T-helper 2 cell treated with Interferon-gamma antibody and Interleukin-4, amounts not matched to agents 100 ng/mL and 5 ng/mL, for 36 hours (primary cell): ENCODE measurements around the gene FOXN3. TPM values are rescaled to one million over a fixed set of nuclear protein-coding genes. Genes with fewer than 3 reads are reported as not detected.

Source experiments
- intact Hi-C: fragments of 100-400 bp; cut with micrococcal nuclease; formaldehyde crosslinking; loops from one replicate; pipeline ENCODE4 v1.15.1; 2023
- total RNA-seq: library from RNA; stranded (reverse); gene quantifications from 2 replicates; pipeline ENCODE4 v1.2.3, GENCODE V29; 2022

FOXN3 gene
- total RNA-seq, 1 donor from 2014 or later: 109 TPM

DNA sequence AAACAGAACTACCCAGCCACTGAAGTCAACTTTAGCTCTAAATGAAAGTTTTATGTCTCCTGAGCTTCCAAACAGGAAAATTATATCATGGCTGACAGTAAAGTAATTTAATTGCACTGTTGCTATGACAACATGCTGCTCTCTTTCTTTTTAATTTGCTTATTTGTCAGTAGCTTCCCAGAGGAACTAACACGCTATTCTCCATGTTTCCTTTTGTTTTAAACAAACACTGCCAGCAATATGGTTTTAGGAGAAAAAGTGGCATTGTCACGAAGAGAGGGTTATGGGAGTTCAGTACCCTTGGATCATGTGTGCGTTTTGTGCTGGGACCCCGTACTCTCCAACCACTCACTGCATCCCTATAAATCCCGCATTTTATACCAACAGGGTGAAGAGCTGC lies 1.9 kb downstream of the FOXN3 start:
- intact Hi-C loops: loop anchor here (5.0 kb wide), 3 partner anchors 133 to 502 kb away; no protein-coding TSS in a partner anchor

DNA sequence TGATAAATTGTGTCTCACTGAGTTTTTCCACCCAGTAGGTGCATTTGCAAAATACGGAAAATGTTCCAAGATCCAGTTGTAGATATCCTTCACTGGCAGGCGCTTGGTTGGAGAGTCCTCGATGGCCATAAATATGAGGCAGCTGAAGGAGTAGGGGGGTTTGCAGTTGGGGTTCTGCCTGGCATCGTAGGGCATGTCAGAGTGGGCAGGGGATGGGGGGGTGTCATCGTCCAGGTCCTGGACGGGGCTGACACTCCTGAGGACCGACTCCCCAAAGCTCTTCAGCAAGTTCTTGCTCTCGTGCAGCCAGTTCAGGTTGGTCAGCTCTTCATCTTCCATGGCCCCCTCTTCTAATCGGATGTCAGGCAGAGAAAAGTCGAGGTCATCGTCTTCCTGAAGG lies 5.1 kb downstream of the FOXN3 start:
- intact Hi-C loops: no loop called here

DNA sequence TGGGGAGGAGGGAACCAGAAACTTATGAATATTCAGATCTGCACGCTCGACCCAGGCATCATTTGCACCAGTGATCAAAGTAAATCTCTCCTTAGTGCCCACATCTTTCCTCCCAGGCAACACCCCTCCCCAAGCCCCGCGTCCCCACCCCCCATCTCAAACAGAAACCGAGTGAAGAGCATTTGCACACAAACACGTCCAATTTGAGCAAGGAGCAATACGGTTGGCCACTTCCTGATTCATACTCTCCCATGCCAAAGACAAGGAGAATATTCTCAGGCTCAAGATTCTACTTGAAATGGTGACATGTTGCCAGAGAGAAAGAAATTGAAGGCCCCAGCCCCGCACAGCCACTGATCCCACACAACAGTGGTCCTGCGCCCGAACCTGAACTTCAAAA lies 7.1 kb downstream of the FOXN3 start:
- intact Hi-C loops: no loop called here

DNA sequence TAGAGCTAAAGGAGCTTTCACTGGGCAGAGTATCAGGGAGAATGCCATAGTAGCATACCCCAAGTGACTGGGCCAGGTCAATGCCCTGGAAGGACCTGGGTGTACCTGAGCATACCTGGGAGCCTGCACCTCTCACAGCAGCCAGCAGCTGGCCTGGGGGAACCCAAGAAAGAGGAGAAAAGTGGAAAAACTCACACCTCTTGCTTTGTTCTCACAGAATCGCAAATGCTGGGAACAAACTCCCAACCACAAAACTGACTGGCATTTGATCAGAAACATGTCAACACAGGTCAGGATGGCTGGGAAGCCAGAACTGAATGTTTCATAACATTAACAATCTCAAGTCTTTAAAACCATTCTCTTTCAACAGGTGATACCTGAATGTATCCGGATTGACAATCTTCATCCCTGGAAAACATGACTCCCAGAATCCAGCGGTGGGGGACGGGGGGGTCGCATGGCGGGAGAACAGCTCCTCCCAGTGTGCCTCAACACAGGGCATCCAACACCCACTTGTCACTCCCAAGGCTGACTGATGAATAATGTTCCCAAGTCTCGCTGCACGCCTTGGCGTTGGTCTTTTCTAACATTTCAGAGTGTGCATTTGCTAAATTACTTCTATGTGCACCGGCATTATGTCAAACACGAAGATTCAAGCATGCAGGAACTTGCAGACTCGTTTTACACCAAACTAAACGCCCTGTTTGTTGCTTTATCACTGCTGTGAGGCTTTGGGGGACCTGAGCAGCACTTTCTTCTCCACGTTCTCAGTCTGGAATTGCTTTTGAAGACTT lies 7.9 kb downstream of the FOXN3 start:
- intact Hi-C loops: no loop called here

DNA sequence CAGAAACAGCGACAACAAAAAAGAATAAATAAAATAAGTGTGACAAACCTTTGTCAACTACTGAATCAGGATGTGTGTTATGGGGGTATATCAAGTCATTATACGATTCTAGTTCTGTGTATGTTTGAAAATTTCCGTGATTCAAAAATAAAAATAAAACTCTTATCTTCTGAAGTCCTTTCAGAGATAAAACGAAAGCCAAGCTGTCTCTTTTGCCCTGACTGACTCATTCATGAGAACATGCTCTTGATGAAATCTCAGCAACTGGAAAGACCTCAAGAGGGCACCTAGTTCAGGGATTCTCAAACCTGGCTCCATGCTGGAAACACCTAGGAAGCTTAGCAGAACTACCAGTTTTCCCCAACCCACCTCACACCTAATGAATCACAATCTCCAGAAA lies 9.2 kb downstream of the FOXN3 start:
- intact Hi-C loops: no loop called here

DNA sequence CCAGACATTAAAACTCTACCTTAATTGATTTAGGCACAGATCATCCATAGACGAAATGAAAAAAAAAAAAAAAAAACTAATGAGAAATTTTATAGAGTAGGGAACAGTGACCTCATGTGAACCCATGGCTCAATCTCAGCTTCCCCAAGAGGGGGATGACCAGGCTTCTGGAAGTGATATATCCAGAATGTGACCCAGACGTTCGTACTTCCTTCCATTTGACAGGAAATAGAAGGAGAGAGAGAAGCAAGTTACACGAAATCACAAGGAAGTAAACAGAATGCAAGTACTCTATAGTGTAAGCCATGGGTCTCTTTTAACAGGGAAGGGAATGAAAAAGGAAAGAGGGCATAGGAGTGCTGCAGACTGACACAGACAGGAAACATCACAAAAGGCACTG lies 10.1 kb downstream of the FOXN3 start:
- intact Hi-C loops: no loop called here

DNA sequence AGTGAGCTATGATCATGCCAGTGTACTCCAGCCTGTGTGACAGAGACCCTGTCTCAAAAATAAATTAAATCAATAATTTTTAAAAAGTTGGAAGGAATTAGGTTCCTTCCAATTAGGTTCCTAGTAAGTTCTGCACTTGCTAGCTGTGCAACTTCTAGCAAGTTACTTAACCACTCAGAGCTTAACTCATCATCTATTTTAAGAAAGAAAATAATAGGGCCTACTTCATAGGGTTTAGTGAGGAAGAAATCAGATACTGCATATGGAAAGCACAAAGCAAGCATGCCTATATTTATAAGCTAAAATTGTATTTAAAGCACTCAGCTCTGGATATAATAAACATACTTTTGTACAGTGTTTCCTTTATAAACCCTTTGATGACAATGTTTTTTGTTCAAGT lies 10.7 kb downstream of the FOXN3 start:
- intact Hi-C loops: no loop called here

DNA sequence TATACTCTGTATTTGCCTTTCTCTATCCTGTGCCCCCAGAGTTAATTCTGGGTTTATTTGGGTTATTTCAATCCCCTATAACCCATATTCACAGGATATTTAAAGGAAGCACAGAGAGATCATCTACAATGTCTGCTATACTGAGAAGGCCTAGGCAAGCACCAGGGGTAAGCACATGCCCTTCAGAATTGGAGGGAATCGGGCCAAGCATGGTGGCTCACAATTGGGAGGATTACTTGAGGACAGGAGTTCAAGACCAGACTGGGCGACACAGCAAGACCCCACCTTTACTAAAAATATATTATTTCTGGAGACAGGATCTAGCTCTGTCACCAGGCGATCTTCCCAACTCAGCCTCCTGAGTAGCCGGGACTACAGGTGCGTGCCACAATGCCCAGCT lies 11.3 kb downstream of the FOXN3 start:
- intact Hi-C loops: no loop called here

DNA sequence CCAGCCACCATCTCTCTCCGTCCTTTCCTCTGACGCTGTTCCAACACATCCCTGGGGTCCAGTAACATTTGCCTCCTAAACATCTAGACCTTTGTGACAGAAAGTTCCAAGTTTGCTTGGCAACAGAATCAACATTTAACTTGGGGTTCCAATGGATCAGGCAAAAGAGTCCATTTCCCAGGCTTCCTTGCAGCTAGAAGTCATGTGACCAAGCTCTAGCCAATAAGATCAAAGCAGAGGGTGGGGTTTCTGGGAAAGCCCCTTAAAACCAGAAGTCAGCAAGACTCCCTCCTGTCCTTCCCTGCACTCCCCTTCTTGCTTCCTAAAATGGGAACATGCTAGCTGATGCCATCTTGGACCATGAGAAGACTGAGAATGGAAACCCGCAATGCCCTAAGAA lies 14.7 kb downstream of the FOXN3 start:
- intact Hi-C loops: no loop called here

DNA sequence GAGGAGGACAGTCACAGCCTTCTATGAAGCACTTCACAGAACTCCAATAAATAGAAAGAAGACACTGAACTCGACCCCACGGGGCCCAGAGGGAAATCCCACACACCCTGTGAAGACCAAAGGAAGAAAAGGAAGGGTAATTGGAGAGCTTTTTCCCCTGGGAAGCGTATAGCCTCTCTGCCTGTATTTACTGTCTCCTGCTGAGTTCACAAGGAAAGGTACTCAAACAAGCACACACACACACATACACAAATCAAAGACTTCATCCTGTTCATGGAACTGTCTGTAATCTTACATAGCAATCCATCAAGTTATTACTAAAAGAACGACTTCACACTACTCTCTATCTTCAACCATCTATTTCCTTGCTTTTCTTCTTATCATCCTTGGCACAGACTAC lies 15.3 kb downstream of the FOXN3 start:
- intact Hi-C loops: no loop called here

DNA sequence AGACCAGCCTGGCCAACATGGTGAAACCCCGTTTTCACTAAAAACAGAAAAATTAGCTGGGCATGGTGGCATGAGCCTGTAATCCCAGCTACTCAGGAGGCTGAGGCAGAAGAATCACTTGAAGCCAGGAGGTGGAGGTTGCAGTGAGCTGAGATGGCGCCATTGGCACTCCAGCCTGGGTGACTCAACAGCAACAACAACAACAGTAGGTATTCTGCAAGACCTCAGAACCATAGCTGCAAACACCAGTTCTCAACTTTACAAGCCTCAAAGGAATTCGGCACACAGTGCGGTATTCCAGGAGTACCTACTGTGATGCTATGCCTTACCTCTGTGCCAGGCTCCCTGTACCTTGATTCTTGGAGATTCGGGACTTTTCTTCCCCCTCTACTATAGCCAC lies 15.8 kb downstream of the FOXN3 start:
- intact Hi-C loops: no loop called here

DNA sequence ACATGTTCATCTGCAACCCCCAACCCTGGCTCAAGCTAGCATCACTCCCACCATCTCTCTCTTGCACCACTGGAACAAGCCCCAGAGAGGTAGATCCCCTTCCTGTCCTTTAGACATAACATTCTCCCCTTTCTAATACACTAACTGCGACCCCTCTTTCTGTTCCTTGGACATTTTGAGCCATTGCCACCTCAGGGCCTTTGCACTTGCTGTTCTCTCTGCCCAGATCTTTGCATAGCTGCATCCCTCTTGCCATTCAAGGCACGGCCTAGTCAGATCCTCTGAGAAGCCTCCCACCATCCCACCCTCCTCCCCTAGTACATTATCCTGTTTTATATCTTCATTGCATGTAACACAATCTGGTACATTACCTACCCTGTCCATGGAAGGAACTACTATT lies 16.5 kb downstream of the FOXN3 start:
- intact Hi-C loops: no loop called here

DNA sequence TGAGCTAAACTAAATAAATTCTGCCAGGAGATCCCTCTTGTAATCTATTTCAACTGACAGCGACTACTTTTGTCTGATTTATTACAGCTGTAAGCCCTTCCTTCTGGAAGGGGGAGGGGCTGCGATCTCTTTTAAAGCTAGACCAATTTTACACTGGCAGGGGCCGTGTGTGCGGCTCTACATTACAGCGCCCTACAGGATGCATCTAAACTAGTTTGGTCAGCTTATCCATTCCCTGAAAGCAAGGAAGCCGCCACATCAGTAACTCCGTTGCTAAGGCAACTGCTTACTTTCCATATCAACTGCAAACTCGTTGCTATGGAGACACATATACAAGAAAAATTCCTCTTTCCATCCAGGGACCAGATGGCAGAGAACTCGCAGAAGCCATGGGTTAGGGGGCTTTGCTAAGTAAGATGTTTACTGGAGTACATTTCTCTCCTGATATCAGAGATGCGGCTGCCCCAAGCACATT lies 17.4 kb downstream of the FOXN3 start:
- intact Hi-C loops: no loop called here

DNA sequence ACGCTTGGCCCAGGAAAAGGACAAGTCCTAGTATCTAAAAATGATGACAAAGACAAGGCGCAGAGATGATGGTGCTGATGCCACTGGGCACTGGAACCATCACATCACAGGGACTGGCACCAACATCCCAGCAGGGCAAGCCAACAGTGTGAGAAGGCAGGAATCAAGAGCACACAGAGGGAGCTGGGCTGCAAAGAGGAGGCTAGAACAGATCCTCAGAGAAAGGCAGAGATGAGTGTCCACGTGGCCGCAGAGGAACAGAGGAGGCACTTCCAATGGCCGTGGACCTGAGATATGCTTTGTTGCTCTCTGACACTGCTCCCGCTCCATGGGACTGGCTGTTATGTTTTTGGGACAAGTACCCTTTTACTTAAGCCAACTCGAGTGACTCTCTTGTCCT lies 17.9 kb downstream of the FOXN3 start:
- intact Hi-C loops: no loop called here

DNA sequence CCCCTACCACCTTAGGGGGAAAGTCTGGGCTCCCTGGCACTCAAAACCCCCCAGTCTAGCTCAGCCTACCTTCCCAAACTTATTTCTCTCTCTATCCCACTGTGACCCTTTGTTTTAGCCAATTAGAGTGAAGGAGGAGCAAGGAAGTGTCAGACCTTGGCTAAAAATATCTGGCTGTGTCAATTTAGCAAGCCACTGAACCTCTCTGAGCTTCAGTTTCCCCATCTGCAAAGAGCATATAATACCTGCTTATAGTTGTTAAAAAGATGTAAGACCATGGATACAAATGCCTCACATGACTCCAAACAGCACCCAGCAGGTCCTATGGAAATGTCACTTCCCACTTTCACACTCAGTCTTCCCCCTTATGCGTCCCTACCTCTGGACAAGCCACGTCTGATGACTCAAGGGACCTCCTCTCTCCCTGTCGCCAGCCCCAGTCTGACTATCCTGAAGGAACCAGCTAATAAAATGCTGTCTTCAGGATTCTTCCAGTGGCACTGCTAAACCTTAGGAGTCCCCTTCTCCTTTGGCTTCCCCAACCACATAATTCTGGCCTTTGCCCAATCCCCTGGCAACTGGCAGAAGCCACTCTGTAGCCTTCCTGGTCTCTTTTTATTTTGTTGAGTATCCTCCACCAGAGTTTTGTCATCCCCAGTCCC lies 19.3 kb downstream of the FOXN3 start:
- intact Hi-C loops: no loop called here

DNA sequence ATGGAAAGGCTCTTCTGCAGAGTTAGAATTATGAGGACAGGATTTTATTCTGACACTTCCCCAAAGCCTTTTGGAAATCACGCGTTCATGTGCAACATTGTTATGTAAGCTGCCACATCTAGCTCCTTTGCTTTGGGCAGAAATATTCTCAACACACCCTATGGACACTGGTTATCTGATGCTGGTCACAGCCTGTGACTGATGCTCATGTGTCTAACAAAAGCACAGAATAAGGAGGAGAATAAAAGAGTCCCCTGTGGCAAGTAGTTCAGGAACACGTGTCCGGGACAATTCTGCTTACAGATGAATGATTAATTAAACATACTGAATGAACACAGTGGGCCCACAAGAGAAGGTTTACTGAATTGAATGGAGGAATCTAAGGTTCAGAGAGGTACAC lies 22.1 kb downstream of the FOXN3 start:
- intact Hi-C loops: no loop called here

DNA sequence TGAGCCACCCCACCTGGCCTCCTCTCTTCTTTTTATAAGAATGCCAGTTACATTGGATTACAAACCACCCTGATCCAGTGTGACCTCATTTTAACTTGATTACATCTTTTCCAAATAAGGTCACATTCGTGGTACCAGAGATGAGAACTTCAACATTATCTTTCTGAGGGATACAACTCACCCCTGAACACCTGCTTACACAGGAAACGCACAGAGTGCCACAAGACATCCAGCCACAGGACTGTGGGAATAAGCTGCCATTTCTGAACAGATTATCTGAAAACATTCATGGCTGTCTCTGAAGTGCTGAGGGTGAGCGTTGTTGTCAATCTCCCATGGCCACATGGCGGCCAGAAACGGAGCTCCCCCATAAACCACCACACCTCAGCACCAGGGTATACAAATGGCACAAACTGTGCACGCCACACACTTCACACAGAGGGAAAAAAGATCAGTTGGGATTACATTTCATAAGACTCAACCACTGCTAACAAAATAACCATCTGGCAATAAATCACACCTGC lies 23.7 kb downstream of the FOXN3 start:
- intact Hi-C loops: no loop called here

DNA sequence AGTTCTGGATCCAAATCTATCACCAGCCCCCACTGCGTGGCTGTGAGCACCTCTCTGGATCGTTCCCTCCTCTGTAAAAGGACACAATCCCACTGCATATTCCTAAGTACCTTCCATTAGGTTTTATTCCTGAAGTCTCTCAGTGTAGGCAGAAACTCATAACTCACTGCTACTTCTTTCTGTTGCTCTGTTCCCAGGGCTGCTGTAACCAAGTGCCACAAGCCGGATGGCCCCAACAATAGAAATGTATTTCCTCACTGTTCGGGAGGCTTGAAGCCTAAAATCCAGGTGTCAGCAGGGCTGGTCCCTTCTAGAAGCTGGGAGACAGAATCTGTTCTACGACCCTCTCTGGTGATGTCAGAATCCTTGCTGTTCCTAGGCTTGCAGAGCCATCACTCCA lies 24.9 kb downstream of the FOXN3 start:
- intact Hi-C loops: no loop called here

DNA sequence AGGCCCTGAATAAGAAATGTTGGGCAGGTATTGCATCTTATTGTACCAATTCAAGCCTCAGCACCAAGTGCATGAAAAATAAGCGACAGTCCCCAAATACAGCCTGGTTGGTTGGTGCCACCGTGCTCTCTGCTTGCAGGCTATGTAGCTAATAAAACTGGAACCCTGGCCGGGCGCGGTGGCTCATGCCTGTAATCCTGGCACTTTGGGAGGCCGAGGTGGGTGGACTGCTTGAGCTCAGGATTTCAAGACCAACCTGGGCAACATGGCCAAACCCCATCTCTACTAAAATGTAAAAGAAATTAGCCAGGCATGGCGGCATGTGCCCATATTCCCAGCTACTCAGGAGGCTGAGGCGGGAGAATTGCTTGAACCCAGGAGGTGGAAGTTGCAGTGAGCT lies 25.5 kb downstream of the FOXN3 start:
- intact Hi-C loops: no loop called here

DNA sequence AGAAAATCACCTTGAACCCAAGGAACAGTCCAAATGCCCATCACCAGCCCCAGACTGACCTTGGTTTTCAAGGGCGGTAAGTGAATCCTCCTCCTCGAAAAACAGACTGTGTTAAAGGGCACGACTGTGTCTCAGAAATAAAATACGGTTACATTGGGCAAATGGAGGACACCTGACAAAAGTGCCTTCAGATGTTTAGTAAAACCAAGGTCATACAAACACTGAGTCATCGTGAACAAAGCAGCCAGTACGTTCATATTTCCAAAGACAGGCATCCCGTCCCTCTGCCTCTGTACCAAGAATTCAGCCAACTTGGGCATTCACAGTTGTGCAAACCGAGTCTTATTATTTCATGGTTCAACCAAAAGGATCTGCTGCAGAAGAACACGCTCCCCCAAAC lies 25.9 kb downstream of the FOXN3 start:
- intact Hi-C loops: no loop called here

DNA sequence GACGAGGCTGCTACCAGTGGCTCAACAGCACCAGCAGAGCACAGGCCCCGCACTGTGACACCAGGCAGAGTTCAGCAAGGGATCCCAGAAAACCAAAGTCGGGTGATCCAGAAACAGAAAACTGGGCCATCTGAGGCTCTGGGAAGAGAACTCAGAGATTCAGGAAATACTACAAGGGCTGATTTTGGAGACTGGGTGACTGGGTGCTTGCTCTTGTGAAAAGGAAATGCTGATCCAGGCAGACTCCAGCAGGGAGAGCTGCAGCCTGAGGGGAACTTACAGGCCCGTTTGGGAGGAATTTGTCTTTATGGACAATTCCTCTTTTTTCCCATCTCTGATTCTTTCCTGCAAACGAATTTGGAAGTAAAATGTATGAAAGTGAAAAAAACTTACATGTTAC lies 28.2 kb downstream of the FOXN3 start:
- intact Hi-C loops: no loop called here

DNA sequence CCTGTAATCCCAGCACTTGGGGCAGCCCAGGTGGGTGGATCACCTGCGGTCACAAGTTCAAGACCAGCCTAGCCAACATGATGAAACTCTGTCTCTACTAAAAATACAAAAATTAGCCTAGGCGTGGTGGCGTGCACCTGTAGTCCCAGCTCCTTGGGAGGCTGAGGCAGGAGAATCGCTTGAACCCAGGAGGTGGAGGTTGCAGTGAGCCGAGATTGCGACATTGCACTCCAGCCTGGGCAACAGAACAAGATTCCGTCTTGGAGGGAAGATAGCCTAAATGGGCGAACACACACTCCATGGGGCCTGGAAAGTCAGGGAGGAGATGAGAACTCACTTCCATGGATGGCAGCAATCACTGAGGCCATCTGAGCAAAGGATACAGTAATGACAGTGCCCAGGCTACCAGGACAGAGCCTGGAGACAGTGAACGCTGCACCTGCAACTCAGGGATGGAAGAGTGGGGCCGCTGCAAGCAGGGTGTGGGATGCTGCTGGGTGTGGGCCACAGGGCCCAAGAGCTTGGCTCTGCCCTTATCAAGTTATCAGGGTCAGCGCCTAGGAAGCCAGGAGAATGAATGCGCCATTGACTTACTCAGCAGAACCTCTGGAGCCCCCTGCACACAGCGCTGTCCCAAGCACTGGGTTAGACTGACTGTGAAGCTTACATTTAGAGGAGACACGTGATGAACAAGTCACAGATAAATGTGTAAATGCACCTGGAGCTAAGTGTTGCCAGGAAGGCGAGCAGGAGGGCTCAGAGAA lies 28.9 kb downstream of the FOXN3 start:
- intact Hi-C loops: no loop called here
